NT2/D1 (cell line): ENCODE results near the gene CHRND.

Experiments used
- SUZ12 ChIP-seq: IDR thresholded peaks from 2 replicates; pipeline ENCODE4 v1.6.1; 2011; ENCODE audit not compliant: insufficient read length, insufficient read depth; ENCODE audit errors: extremely low read depth
- YY1 ChIP-seq: IDR thresholded peaks from 2 replicates; pipeline ENCODE4 v1.6.1; 2011; ENCODE audit not compliant: insufficient read length, insufficient read depth
- ZNF274 ChIP-seq: IDR thresholded peaks from 2 replicates; pipeline ENCODE4 v1.6.1; 2011; ENCODE audit warnings: mild to moderate bottlenecking, low read depth, low read length

DNA sequence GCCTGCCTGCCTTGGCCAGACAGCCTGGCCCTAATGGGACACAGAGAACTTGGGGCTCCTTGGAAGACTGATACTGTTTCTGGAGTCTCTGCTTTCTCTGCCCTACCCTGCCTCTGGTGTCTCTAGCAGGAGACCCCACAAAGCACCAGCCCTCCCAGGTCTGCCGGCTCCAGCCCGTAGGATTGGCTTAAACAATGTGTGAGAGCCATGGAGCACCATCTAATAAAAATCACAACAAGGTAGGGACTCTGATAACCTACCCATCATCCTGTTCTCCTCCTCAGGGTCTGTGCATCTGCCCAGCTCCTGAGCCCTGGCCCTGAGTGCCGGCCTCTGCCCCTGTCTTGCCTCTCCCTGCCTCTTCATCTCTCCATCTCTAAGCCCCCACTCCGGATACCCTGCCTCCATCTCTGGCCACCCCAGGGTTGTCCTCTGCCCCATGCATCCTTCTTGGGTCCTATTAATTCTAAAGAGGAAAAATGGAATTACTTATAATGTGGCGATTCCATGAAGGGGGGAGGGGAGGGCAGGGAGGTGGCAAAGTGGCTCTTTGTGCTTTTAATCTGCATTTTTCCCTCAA, 37.1 kb upstream of the CHRND start:
- no peak for TF ChIP-seq YY1
- no peak for TF ChIP-seq SUZ12
- no peak for TF ChIP-seq ZNF274
